Aorta (tissue), 5 donors: ENCODE data around the gene JMJD8. TPM values are rescaled to one million over a fixed set of nuclear protein-coding genes. Genes with fewer than 3 reads are reported as not detected.
A peak's percentile ranks its signal among the peaks of the same experiment; 100 is the strongest.
"Not testable (repeated sequence)": the region's sequence is repeated elsewhere in the genome, so short reads cannot be mapped to it uniquely, and the experiment has no call there.

Source experiments
- ATAC-seq: fragments of 200-7000 bp; cut with Tn5 transposase; one replicate; pipeline ENCODE4 v1.9.1; 2022; ENCODE audit warnings: moderate library complexity; ENCODE audit not compliant: low FRiP score
- DNase-seq, 2 donors: peaks; one replicate each; pipeline ENCODE4 v3.0.0-alpha.2; 2020
- H3K27ac ChIP-seq, 2 donors: one replicate each; pipeline ENCODE4 v1.5.1; 2013; ENCODE audit warnings: low read length in 2 of 2, mild to moderate bottlenecking in 2 of 2, moderate library complexity in 2 of 2, control low read depth in 1 of 2, inconsistent platforms in 1 of 2, low read depth in 1 of 2
- H3K27me3 ChIP-seq, 2 donors: one replicate each; pipeline ENCODE4 v1.6.1; 2013; ENCODE audit warnings: control low read depth in 1 of 2, low read length in 1 of 2, mild to moderate bottlenecking in 1 of 2, moderate library complexity in 1 of 2; ENCODE audit not compliant: insufficient read depth in 2 of 2, control insufficient read depth in 1 of 2
- H3K36me3 ChIP-seq, 2 donors: one replicate each; pipeline ENCODE4 v1.6.1; 2013; ENCODE audit warnings: control low read depth in 1 of 2, low read length in 1 of 2, mild to moderate bottlenecking in 1 of 2; ENCODE audit not compliant: insufficient read depth in 2 of 2, control insufficient read depth in 1 of 2
- H3K4me1 ChIP-seq, 2 donors: one replicate each; pipeline ENCODE4 v1.6.1; 2013; ENCODE audit warnings: low read length in 2 of 2, control low read depth in 1 of 2, mild to moderate bottlenecking in 1 of 2, moderate library complexity in 1 of 2; ENCODE audit not compliant: insufficient read depth in 2 of 2, control insufficient read depth in 1 of 2
- H3K4me3 ChIP-seq, 2 donors: one replicate each; pipeline ENCODE4 v1.5.1; 2013; ENCODE audit warnings: low read length in 2 of 2, control low read depth in 1 of 2, mild to moderate bottlenecking in 1 of 2
- H3K9me3 ChIP-seq: one replicate; pipeline ENCODE4 v1.6.1; 2013; ENCODE audit warnings: mild to moderate bottlenecking, low read length; ENCODE audit not compliant: control insufficient read depth
- WGBS, 2 donors: extraction: QIAGEN DNeasy Blood & Tissue Kit; methylation state at CpG; one replicate each; pipeline ENCODE4 v1.1.7; 2013; 5-methylcytosine and 5-hydroxymethylcytosine counted together
- intact Hi-C, 2 donors: fragments of 100-400 bp; cut with DNase I; formaldehyde crosslinking; loops; one replicate each; pipeline versions ENCODE4 v1.14.2 to v1.15.0; 2022
- polyA plus RNA-seq, 2 donors: library from polyadenylated mRNA; stranded (reverse); fragments of 200-250 nt; gene quantifications; one replicate each; pipeline ENCODE4 v1.2.3, GENCODE V29; 2013
- total RNA-seq, 2 donors: library from RNA; stranded (reverse); fragmentation: NEBNext Ultra II Directional; extraction: Animal tissue kit (Norgen Biotek cat#: 25700); gene quantifications; one replicate each; pipeline ENCODE4 v1.2.1, GENCODE V29; 2021
- donor health status: healthy with polysubstance abuse.
- donor health status: Bipolar disorder and iron deficiency.
- donor health status: DM: no; HTN: no; CAD: no.
- donor health status: DM: no; HTN: no; CAD: no.
- donor health status: DM: yes; HTN: yes; CAD: no.

JMJD8 gene
- total and polyA plus RNA-seq, 4 donors = 46.1 to 110 (median 53.4) TPM

- Histone ChIP-seq H3K27ac (no peak overlapping the region), H3K9me3 (no peaks in the 10 kb centered on the region), H3K27me3 (peaks cover 0 to 2% of the 10 kb centered on the region in 2 donors), H3K4me1 (no peaks in the 10 kb centered on the region), H3K36me3 (no peaks in the 10 kb centered on the region), H3K4me3 (no peak overlapping the region)
- WGBS, 2 donors = 65 to 67% methylated on average over 10 of the region's 10 CpGs
- no peak for DNase-seq
- ATAC-seq = no peak
- intact Hi-C loops = no loop called here
Observed at GRCh38 chr16:692356-693108, 8.4 kb upstream of the JMJD8 start.

- H3K9me3 ChIP-seq, ATAC-seq, H3K36me3 ChIP-seq, H3K27ac ChIP-seq, H3K27me3 ChIP-seq, intact Hi-C loops, H3K4me3 ChIP-seq, DNase-seq, H3K4me1 ChIP-seq: not testable (repeated sequence)
- 82 to 85% methylated on average over 16 of the region's 16 CpGs for WGBS, 2 donors
Observed at GRCh38 chr16:691242-691641, 7.1 kb upstream of the JMJD8 start.

- Histone ChIP-seq H3K27ac (no peak overlapping the region), H3K27me3 (no peaks in the 10 kb centered on the region), H3K4me1 (no peaks in the 10 kb centered on the region), H3K36me3 (no peaks in the 10 kb centered on the region), H3K9me3 (no peaks in the 10 kb centered on the region), H3K4me3 (peak overlapping the region in 1 of 2 donors; percentile 71)
- ATAC-seq (no peak), DNase-seq (no peak)
- WGBS, 2 donors = 83% methylated on average over 26 of the region's 26 CpGs
- intact Hi-C loops = no loop called here
Observed at GRCh38 chr16:689175-689897, 5.2 kb upstream of the JMJD8 start.

DNA sequence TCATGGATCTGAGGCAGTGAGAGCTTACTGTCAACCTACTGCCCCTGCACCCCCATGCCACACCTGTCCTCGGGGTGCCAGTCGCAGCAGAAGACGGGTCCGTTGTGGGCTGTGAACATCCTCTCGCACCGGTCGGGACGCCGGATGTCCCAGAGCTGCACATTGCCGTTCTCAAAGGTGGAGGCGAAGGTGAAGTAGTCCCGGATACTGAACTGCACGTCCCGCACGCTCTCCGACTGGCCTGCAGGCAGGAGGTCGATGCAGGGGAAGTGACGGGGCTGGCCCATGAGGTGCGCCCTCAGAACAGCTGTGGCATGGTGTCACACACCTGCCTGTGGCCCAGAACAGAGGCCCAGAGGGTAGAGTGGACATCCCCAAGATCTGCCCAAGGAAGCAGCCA is 3.4 kb upstream of the JMJD8 start:
- no peaks in the 10 kb centered on the region for H3K36me3 ChIP-seq
- no peaks in the 10 kb centered on the region for H3K4me1 ChIP-seq
- 90 to 92% methylated on average over 19 of the region's 19 CpGs for WGBS, 2 donors
- no peaks in the 10 kb centered on the region for H3K9me3 ChIP-seq
- H3K27me3 ChIP-seq = no peaks in the 10 kb centered on the region
- H3K4me3 ChIP-seq = no peak overlapping the region
- ATAC-seq (no peak), DNase-seq (no peak)
- intact Hi-C loops = no loop called here
- H3K27ac ChIP-seq = no peak overlapping the region

GRCh38 chr16:686459-687260 is 2.5 kb upstream of the JMJD8 start:
- DNase-seq = no peak
- no peaks in the 10 kb centered on the region for H3K4me1 ChIP-seq
- intact Hi-C loops = no loop called here

GRCh38 chr16:685967-686366 is 1.8 kb upstream of the JMJD8 start:
- H3K4me3 ChIP-seq = no peak overlapping the region
- DNase-seq (peak in 1 of 2 donors; percentile 67), ATAC-seq (no peak)
- no peaks in the 10 kb centered on the region for H3K9me3 ChIP-seq
- WGBS, 2 donors = 66 to 70% methylated on average over 10 of the region's 10 CpGs
- H3K27me3 ChIP-seq = no peaks in the 10 kb centered on the region
- peaks cover 0 to 5% of the 10 kb centered on the region in 2 donors for H3K36me3 ChIP-seq
- no peaks in the 10 kb centered on the region for H3K4me1 ChIP-seq
- H3K27ac ChIP-seq = no peak overlapping the region
- intact Hi-C loops = no loop called here

More at GRCh38 chr16:686459-687260, 2.5 kb upstream of the JMJD8 start:
- 94 to 95% methylated on average over 49 to 51 of the region's 51 CpGs for WGBS, 2 donors
- no peak for ATAC-seq
- Histone ChIP-seq H3K9me3 (no peaks in the 10 kb centered on the region), H3K27ac (no peak overlapping the region), H3K27me3 (no peaks in the 10 kb centered on the region), H3K4me3 (no peak overlapping the region), H3K36me3 (peaks cover 0 to 5% of the 10 kb centered on the region in 2 donors)

DNA sequence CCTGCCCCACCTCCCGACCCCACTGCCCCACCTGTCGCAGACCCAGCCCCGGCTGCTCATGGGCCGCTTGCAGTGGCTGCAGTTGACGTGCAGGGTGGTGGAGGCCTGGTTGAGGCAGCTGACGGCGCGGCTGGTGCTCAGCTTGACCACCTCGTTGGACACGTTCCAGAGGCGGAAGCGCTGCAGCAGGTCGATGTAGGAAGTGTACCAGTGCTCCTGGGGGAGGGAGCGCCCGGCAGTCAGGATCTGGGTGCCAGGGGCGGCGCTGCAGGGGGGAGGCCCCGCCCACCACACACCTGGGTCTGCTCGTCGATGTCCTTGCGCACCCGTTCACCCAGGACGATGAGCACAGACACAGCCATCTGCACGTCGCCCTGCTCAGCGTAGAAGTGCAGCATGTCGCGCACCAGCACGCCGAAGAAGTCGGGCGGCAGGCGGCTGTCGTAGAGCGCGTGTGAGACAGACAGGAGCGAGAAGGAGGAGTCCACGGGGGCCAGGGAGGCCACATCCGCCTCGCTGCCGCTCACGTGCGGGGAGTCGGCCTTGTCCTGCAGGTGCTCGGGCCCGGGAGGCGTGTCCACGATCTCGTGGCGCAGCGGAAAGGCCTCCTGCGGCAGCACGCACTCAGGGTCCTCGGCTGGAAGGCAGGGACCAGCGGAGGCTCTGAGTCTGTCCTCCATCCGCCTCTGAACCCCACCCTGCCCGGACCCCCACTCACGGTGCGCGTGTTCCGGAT is 995 bp upstream of the JMJD8 start:
- no peak overlapping the region for H3K4me3 ChIP-seq
- intact Hi-C loops = no loop called here
- H3K9me3 ChIP-seq = no peaks in the 10 kb centered on the region
- H3K36me3 ChIP-seq = peaks cover 0 to 5% of the 10 kb centered on the region in 2 donors
- no peaks in the 10 kb centered on the region for H3K4me1 ChIP-seq
- DNase-seq (peak in 1 of 2 donors; percentile 71), ATAC-seq (no peak)
- no peak overlapping the region for H3K27ac ChIP-seq
- 94 to 95% methylated on average over 55 to 61 of the region's 61 CpGs for WGBS, 2 donors
- no peaks in the 10 kb centered on the region for H3K27me3 ChIP-seq

DNA sequence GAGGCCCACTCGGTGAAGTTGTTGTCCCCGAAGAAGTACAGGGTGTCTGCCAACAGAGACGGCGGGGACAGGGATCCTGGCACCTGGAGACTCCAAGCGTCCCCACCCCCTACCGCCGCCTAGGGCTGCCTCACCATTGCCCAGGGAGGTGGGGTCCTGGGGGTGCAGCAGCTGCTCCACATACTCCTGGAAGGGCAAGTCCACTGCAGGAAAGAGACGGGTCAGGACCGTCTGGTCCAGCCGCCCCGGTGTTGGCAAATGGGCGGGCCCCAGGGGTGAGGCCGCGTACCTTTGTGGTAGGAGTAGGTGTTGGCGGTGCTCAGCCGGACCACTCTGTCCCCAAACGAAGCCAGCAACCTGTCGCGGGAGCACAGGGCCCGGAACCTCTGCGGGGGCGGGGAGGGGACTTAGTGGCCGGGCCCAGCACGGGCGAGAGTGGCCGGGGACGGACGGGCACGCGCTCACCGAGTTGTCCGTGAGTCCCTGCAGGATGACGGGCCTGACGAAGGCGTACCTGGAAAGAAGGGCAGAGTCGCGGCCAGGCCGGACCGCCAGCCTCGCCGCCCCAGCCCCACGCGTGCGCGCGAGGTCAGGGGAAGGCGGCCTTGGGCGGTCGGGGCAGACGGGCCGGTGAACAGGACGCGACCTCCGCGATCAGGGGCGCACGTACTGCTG is 601 bp downstream of the JMJD8 start:
- Histone ChIP-seq H3K9me3 (no peaks in the 10 kb centered on the region), H3K27ac (no peak overlapping the region), H3K4me1 (no peaks in the 10 kb centered on the region), H3K27me3 (no peaks in the 10 kb centered on the region), H3K36me3 (peaks cover 0 to 5% of the 10 kb centered on the region in 2 donors), H3K4me3 (peak overlapping the region; percentile 37 to 53)
- ATAC-seq = no peak
- WGBS, 2 donors = 16 to 20% methylated on average over 40 to 57 of the region's 57 CpGs
- intact Hi-C loops = no loop called here
- no peak for DNase-seq
